Esophagus muscularis mucosa (tissue), 4 donors: ENCODE measurements around the gene PROSER3. TPM values are rescaled to one million over a fixed set of nuclear protein-coding genes. Genes with fewer than 3 reads are reported as not detected.

ENCODE experiments used
- DNase-seq: peaks from one replicate; pipeline ENCODE4 v3.0.0-alpha.2; 2017; ENCODE audit errors: extremely low spot score
- H3K27ac ChIP-seq, 4 donors: fragments of 200-600 bp; sonication (generic); replicated peaks in 1 of 4; 1 replicate in 3 of 4; 2 replicates in 1 of 4; pipeline ENCODE4 v1.5.1; 2016 to 2019; ENCODE audit warnings: mild to moderate bottlenecking in 1 of 4
- H3K27me3 ChIP-seq, 4 donors: fragments of 200-600 bp; sonication (generic); one replicate each; pipeline versions ENCODE4 v1.5.1 to v1.6.0; 2016 to 2019
- H3K36me3 ChIP-seq, 4 donors: fragments of 200-600 bp; sonication (generic); one replicate each; pipeline ENCODE4 v1.5.1; 2016 to 2019
- H3K4me1 ChIP-seq, 4 donors: fragments of 200-600 bp; sonication (generic); one replicate each; pipeline ENCODE4 v1.5.1; 2016 to 2019
- H3K4me3 ChIP-seq, 4 donors: fragments of 200-600 bp; sonication (generic); 1 replicate in 2 of 4; 2 replicates in 2 of 4; pipeline ENCODE4 v1.5.1; 2016 to 2019; ENCODE audit warnings: mild to moderate bottlenecking in 4 of 4, moderate library complexity in 1 of 4
- H3K9me3 ChIP-seq, 4 donors: fragments of 200-600 bp; sonication (generic); 1 replicate in 3 of 4; 2 replicates in 1 of 4; pipeline ENCODE4 v1.5.1; 2016 to 2019
- EP300 ChIP-seq: sonication (generic); formaldehyde crosslinking; IDR thresholded peaks from one replicate; pipeline ENCODE4 v1.6.1; 2017; ENCODE audit warnings: antibody characterized with exemption
- POLR2A ChIP-seq: fragments of 450-650 bp; IDR thresholded peaks from one replicate; pipeline ENCODE4 v1.6.1; 2017; ENCODE audit warnings: antibody characterized with exemption, moderate library complexity, mild to moderate bottlenecking, low read depth
- POLR2AphosphoS5 ChIP-seq, 2 donors: sonication (generic); formaldehyde crosslinking; IDR thresholded peaks; one replicate each; pipeline ENCODE4 v1.6.1; 2017; ENCODE audit warnings: antibody characterized with exemption in 2 of 2
- WGBS: methylation state at CpG from one replicate; pipeline ENCODE4 v1.1.5; 2018; 5-methylcytosine and 5-hydroxymethylcytosine counted together
- intact Hi-C: fragments of 100-400 bp; cut with DNase I; formaldehyde crosslinking; loops from one replicate; pipeline ENCODE4 v1.15.1; 2023
- total RNA-seq, 4 donors: library from RNA; depleted of rRNA; stranded (reverse); fragments of >200 nt; gene quantifications; one replicate each; pipeline versions ENCODE4 v1.1.0 to v1.2.1, GENCODE V29; 2016
- TF ChIP-seq, protein P1 (sequence below), 3 experiments: fragments of 200-600 bp in 2 of 3; fragments of 450-650 bp in 1 of 3; sonication (generic) in 2 of 3; IDR thresholded peaks; one replicate each; pipeline ENCODE4 v1.5.1; 2017 to 2019; ENCODE audit warnings: antibody characterized with exemption in 3 of 3, mild to moderate bottlenecking in 2 of 3, moderate library complexity in 1 of 3

PROSER3 gene
- total RNA-seq, 4 donors from 2014 or later, result 5.6 to 8.7 (median 7.1) TPM

DNA sequence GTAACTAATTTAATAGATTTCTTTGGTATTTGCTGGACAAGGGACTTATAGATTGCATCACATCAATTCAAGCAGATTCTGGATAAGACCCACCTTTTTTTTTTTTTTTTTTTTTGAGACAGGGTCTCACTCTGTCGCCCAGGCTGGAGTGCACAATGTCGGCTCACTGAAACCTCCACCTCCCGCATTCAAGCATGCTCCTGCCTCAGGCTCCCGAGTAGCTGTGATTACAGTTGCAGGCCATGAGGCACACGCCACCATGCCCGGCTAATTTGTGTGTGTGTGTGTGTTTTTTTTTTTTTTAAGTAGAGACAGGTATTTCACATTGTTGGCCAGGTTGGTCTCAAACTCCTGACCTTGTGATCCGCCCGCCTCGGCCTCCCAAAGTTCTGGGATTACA is 58.9 kb downstream of the PROSER3 start:
- TF ChIP-seq POLR2AphosphoS5 (IDR thresholded peaks at IDR 0.05) (no peak), EP300 (no peak), POLR2A (no peak)
- TF ChIP-seq, protein P1, sequence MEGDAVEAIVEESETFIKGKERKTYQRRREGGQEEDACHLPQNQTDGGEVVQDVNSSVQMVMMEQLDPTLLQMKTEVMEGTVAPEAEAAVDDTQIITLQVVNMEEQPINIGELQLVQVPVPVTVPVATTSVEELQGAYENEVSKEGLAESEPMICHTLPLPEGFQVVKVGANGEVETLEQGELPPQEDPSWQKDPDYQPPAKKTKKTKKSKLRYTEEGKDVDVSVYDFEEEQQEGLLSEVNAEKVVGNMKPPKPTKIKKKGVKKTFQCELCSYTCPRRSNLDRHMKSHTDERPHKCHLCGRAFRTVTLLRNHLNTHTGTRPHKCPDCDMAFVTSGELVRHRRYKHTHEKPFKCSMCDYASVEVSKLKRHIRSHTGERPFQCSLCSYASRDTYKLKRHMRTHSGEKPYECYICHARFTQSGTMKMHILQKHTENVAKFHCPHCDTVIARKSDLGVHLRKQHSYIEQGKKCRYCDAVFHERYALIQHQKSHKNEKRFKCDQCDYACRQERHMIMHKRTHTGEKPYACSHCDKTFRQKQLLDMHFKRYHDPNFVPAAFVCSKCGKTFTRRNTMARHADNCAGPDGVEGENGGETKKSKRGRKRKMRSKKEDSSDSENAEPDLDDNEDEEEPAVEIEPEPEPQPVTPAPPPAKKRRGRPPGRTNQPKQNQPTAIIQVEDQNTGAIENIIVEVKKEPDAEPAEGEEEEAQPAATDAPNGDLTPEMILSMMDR (IDR thresholded peaks at IDR 0.05), result no peak
- Histone ChIP-seq H3K27ac (no peak overlapping the region), H3K27me3 (peaks cover 0 to 69% (median 3%) of the 10 kb centered on the region in 4 donors), H3K4me3 (no peak overlapping the region), H3K4me1 (no peaks in the 10 kb centered on the region), H3K36me3 (no peaks in the 10 kb centered on the region), H3K9me3 (no peaks in the 10 kb centered on the region)
- no peak for DNase-seq
- intact Hi-C loops, result no loop called here
- 81% methylated on average over 9 of the region's 9 CpGs for WGBS

- Histone ChIP-seq H3K4me3 (no peak overlapping the region), H3K27me3 (peaks cover 0 to 69% (median 3%) of the 10 kb centered on the region in 4 donors), H3K36me3 (no peaks in the 10 kb centered on the region), H3K4me1 (no peaks in the 10 kb centered on the region), H3K9me3 (no peaks in the 10 kb centered on the region), H3K27ac (no peak overlapping the region)
- no peak for DNase-seq
- WGBS, result 50% methylated on average over 3 of the region's 3 CpGs
- intact Hi-C loops, result no loop called here
- TF ChIP-seq POLR2A (no peak), EP300 (no peak), POLR2AphosphoS5 (IDR thresholded peaks at IDR 0.05) (no peak)
- TF ChIP-seq, protein P1 (IDR thresholded peaks at IDR 0.05), result no peak
Measured at GRCh38 chr19:35818445-35818844, 60.5 kb downstream of the PROSER3 start.

Other genes starting within 250 kb of the PROSER3 start
- gene DMKN, start 244.5 kb upstream of the PROSER3 start, total RNA-seq, result 1 to 10 TPM; 1.7 to 5.5 (median 3.8) TPM
- gene SBSN, start 229.9 kb upstream of the PROSER3 start, total RNA-seq, result not detected
- gene GAPDHS, start 224.7 kb upstream of the PROSER3 start, total RNA-seq, result not detected
- gene TMEM147, start 212.6 kb upstream of the PROSER3 start, total RNA-seq, result 100 to 1,000 TPM in 2 of 4 donors, 10 to 100 TPM in 2; 47.3 to 109 (median 91.6) TPM
- gene ATP4A, start 194.5 kb upstream of the PROSER3 start, total RNA-seq, result not detected
- not detected for gene PMIS2, start 172.0 kb upstream of the PROSER3 start, total RNA-seq
- gene HAUS5, start 145.4 kb upstream of the PROSER3 start, total RNA-seq, result 1 to 10 TPM; 3.7 to 4.7 (median 4.3) TPM
- gene RBM42, start 129.1 kb upstream of the PROSER3 start, total RNA-seq, result 100 to 1,000 TPM in 2 of 4 donors, 10 to 100 TPM in 2; 63.1 to 112 (median 95.2) TPM
- 1 to 10 TPM in 1 of 4 donors, not detected in 3; 3.4 TPM for gene ETV2, start 116.4 kb upstream of the PROSER3 start, total RNA-seq
- 100 to 1,000 TPM; 205 to 508 (median 313) TPM for gene COX6B1, start 109.9 kb upstream of the PROSER3 start, total RNA-seq
- not detected for gene UPK1A, start 91.7 kb upstream of the PROSER3 start, total RNA-seq
- not detected for gene ZBTB32, start 53.6 kb upstream of the PROSER3 start, total RNA-seq
- 10 to 100 TPM; 22.0 to 30.6 (median 24.2) TPM for gene KMT2B, start 40.2 kb upstream of the PROSER3 start, total RNA-seq
- 1 to 10 TPM; 1.7 to 8.1 (median 5.9) TPM for gene IGFLR1, start 15.7 kb upstream of the PROSER3 start, total RNA-seq
- gene U2AF1L4, start 12.8 kb upstream of the PROSER3 start, total RNA-seq, result 10 to 100 TPM in 3 of 4 donors, 1 to 10 TPM in 1; 7.9 to 31.1 (median 20.9) TPM
- 10 to 100 TPM; 27.4 to 48.7 (median 33.8) TPM for gene PSENEN, start 12.5 kb upstream of the PROSER3 start, total RNA-seq
- 10 to 100 TPM; 11.6 to 18.3 (median 15.6) TPM for gene LIN37, start 9.6 kb upstream of the PROSER3 start, total RNA-seq
- 100 to 1,000 TPM in 2 of 4 donors, 10 to 100 TPM in 2; 64.4 to 146 (median 105) TPM for gene HSPB6, start 1.1 kb upstream of the PROSER3 start, total RNA-seq
- 10 to 100 TPM in 2 of 4 donors, 1 to 10 TPM in 2; 3.3 to 11.2 (median 7.7) TPM for gene ARHGAP33, start 17.4 kb downstream of the PROSER3 start, total RNA-seq
- not detected for gene PRODH2, start 54.7 kb downstream of the PROSER3 start, total RNA-seq
- gene NPHS1, start 94.3 kb downstream of the PROSER3 start, total RNA-seq, result not detected
- not detected for gene KIRREL2, start 98.7 kb downstream of the PROSER3 start, total RNA-seq
- 10 to 100 TPM in 2 of 4 donors, 1 to 10 TPM in 2; 4.6 to 14.6 (median 8.8) TPM for gene APLP1, start 110.4 kb downstream of the PROSER3 start, total RNA-seq
- 1 to 10 TPM; 2.5 to 6.2 (median 5.3) TPM for gene NFKBID, start 142.4 kb downstream of the PROSER3 start, total RNA-seq
- gene HCST, start 144.4 kb downstream of the PROSER3 start, total RNA-seq, result 10 to 100 TPM in 1 of 4 donors, 1 to 10 TPM in 1, not detected in 2; 3.7 to 14.6 TPM
- gene TYROBP, start 150.1 kb downstream of the PROSER3 start, total RNA-seq, result 100 to 1,000 TPM in 1 of 4 donors, 10 to 100 TPM in 3; 47.1 to 145 (median 50.7) TPM
- gene LRFN3, start 178.2 kb downstream of the PROSER3 start, total RNA-seq, result 10 to 100 TPM in 3 of 4 donors, 1 to 10 TPM in 1; 7.5 to 22.6 (median 15.3) TPM
- 10 to 100 TPM; 44.0 to 60.3 (median 50.2) TPM for gene SDHAF1, start 237.0 kb downstream of the PROSER3 start, total RNA-seq